ENCODE results near the gene BTN2A1.

GRCh38 chr6:26516481-26517427, 59.0 kb downstream of the BTN2A1 start:
- TF ChIP-seq CTCF (IDR thresholded peaks at IDR 0.05), result no peak
- TF ChIP-seq POLR2A (IDR thresholded peaks at IDR 0.05), result no peak
